ENCODE data around the gene AP5M1.
A peak's percentile ranks its signal among the peaks of the same experiment; 100 is the strongest.
"Not testable (repeated sequence)": the region's sequence is repeated elsewhere in the genome, so short reads cannot be mapped to it uniquely, and the experiment has no call there.

Gene AP5M1

GRCh38 chr14:57268161-57269069 is at the start of gene AP5M1, which contains the start of gene EXOC5:
Gene AP5M1 (plus strand): TSS chr14:57268971. CDS start chr14:57269315, 344 bp downstream.
Gene EXOC5 (minus strand): TSS chr14:57268905. CDS start chr14:57268648, 257 bp downstream.
- DNase-seq (ENCODE audit: low read depth, low spot score) = peak; percentile 74

GRCh38 chr14:57221931-57222330 is 46.8 kb upstream of the AP5M1 start:
- DNase-seq (ENCODE audit: low read depth, low spot score) = no peak

GRCh38 chr14:57227083-57227482 is 41.7 kb upstream of the AP5M1 start:
- DNase-seq (ENCODE audit: low read depth, low spot score) = no peak

GRCh38 chr14:57228320-57228719 is 40.5 kb upstream of the AP5M1 start:
- not testable (repeated sequence) for DNase-seq (ENCODE audit: low read depth, low spot score)

GRCh38 chr14:57232006-57232405 is 36.8 kb upstream of the AP5M1 start:
- no peak for DNase-seq (ENCODE audit: low read depth, low spot score)

- not testable (repeated sequence) for DNase-seq (ENCODE audit: low read depth, low spot score)
Observed at GRCh38 chr14:57240115-57240514, 28.7 kb upstream of the AP5M1 start.

GRCh38 chr14:57243320-57243719 is 25.5 kb upstream of the AP5M1 start:
- DNase-seq (ENCODE audit: low read depth, low spot score) = no peak

GRCh38 chr14:57244106-57244505 is 24.7 kb upstream of the AP5M1 start:
- no peak for DNase-seq (ENCODE audit: low read depth, low spot score)

- DNase-seq (ENCODE audit: low read depth, low spot score) = no peak
Observed at GRCh38 chr14:57245941-57246340, 22.8 kb upstream of the AP5M1 start.

- DNase-seq (ENCODE audit: low read depth, low spot score) = no peak
Observed at GRCh38 chr14:57246933-57247657, 21.7 kb upstream of the AP5M1 start.

GRCh38 chr14:57254884-57255283 is 13.9 kb upstream of the AP5M1 start:
- no peak for DNase-seq (ENCODE audit: low read depth, low spot score)

- not testable (repeated sequence) for DNase-seq (ENCODE audit: low read depth, low spot score)
Observed at GRCh38 chr14:57258221-57258620, 10.6 kb upstream of the AP5M1 start.

- DNase-seq (ENCODE audit: low read depth, low spot score) = no peak
Observed at GRCh38 chr14:57259672-57260071, 9.1 kb upstream of the AP5M1 start.

GRCh38 chr14:57261604-57262003 is 7.2 kb upstream of the AP5M1 start:
- no peak for DNase-seq (ENCODE audit: low read depth, low spot score)

- DNase-seq (ENCODE audit: low read depth, low spot score) = no peak
Observed at GRCh38 chr14:57262117-57262516, 6.7 kb upstream of the AP5M1 start.

GRCh38 chr14:57266065-57266464 is 2.7 kb upstream of the AP5M1 start:
- no peak for DNase-seq (ENCODE audit: low read depth, low spot score)

GRCh38 chr14:57273236-57273635 is 4.5 kb downstream of the AP5M1 start:
- DNase-seq (ENCODE audit: low read depth, low spot score) = no peak

GRCh38 chr14:57274551-57274950 is 5.8 kb downstream of the AP5M1 start:
- DNase-seq (ENCODE audit: low read depth, low spot score) = no peak

- no peak for DNase-seq (ENCODE audit: low read depth, low spot score)
Observed at GRCh38 chr14:57275023-57275664, 6.4 kb downstream of the AP5M1 start.

- no peak for DNase-seq (ENCODE audit: low read depth, low spot score)
Observed at GRCh38 chr14:57277062-57277461, 8.3 kb downstream of the AP5M1 start.

GRCh38 chr14:57287745-57288144 is 19.0 kb downstream of the AP5M1 start:
- DNase-seq (ENCODE audit: low read depth, low spot score) = no peak

GRCh38 chr14:57290751-57291150 is 22.0 kb downstream of the AP5M1 start:
- no peak for DNase-seq (ENCODE audit: low read depth, low spot score)

All from activated naive CD8-positive, alpha-beta T cell treated with anti-CD3 and anti-CD28 coated beads, Interleukin-2, amount 50 U/mL, for 16 hours (primary cell).